Activated naive CD8-positive, alpha-beta T cell treated with anti-CD3 and anti-CD28 coated beads for 36 hours (primary cell): ENCODE measurements around the gene RNASE13. TPM values are rescaled to one million over a fixed set of nuclear protein-coding genes. Genes with fewer than 3 reads are reported as not detected.
A peak's percentile ranks its signal among the peaks of the same experiment; 100 is the strongest.
"Not testable (repeated sequence)": the region's sequence is repeated elsewhere in the genome, so short reads cannot be mapped to it uniquely, and the experiment has no call there.

ENCODE experiments used
- DNase-seq: peaks from one replicate; pipeline ENCODE4 v3.0.0; 2021
- H3K27ac Mint-ChIP-seq: one replicate; pipeline ENCODE4 v1.8.0; 2022; ENCODE audit warnings: mild to moderate bottlenecking, moderate library complexity, mixed read lengths
- H3K27me3 Mint-ChIP-seq: one replicate; pipeline ENCODE4 v1.8.0; 2022; ENCODE audit warnings: mild to moderate bottlenecking, mixed read lengths
- H3K36me3 Mint-ChIP-seq: one replicate; pipeline ENCODE4 v1.8.0; 2021; ENCODE audit warnings: mild to moderate bottlenecking, mixed read lengths
- H3K4me1 Mint-ChIP-seq: one replicate; pipeline ENCODE4 v1.8.0; 2021; ENCODE audit warnings: mixed read lengths
- H3K4me3 Mint-ChIP-seq: one replicate; pipeline ENCODE4 v1.8.0; 2022; ENCODE audit warnings: mild to moderate bottlenecking, moderate library complexity, mixed read lengths
- H3K9me3 Mint-ChIP-seq: one replicate; pipeline ENCODE4 v1.8.0; 2022; ENCODE audit warnings: mixed read lengths
- total RNA-seq, 2 experiments: library from RNA; stranded (reverse); gene quantifications; one replicate each; pipeline ENCODE4 v1.2.3, GENCODE V29; 2021

The RNASE13 gene
- total RNA-seq, 2 experiments from 2014 or later, result not detected

GRCh38 chr14:20999591-20999990 lies 35.0 kb downstream of the RNASE13 start:
- no peaks in the 10 kb centered on the region for H3K27me3 Mint-ChIP-seq
- H3K4me3 Mint-ChIP-seq, result no peak overlapping the region

GRCh38 chr14:20998674-20999366 lies 35.8 kb downstream of the RNASE13 start, which contains the start of gene SLC39A2:
Gene SLC39A2 (plus strand): TSS chr14:20999293. CDS start chr14:20999447, 154 bp downstream.
- Mint-ChIP-seq H3K4me3 (no peak within 1 kb of the TSS), H3K27me3 (no peaks in the 10 kb centered on the region), H3K27ac (no peak within 1 kb of the TSS), H3K36me3 (peaks cover 5% of the 10 kb centered on the region), H3K9me3 (no peaks in the 10 kb centered on the region), H3K4me1 (peaks cover 3% of the 10 kb centered on the region)
- no peak for DNase-seq

More at GRCh38 chr14:20999591-20999990, 35.0 kb downstream of the RNASE13 start:
- peaks cover 4% of the 10 kb centered on the region for H3K36me3 Mint-ChIP-seq
- H3K27ac Mint-ChIP-seq, result no peak overlapping the region
- H3K4me1 Mint-ChIP-seq, result peaks cover 3% of the 10 kb centered on the region
- H3K9me3 Mint-ChIP-seq, result no peaks in the 10 kb centered on the region
- no peak for DNase-seq

- Mint-ChIP-seq H3K36me3 (peaks cover 7% of the 10 kb centered on the region), H3K27ac (no peak overlapping the region), H3K4me1 (peaks cover 3% of the 10 kb centered on the region), H3K9me3 (no peaks in the 10 kb centered on the region), H3K4me3 (no peak overlapping the region), H3K27me3 (no peaks in the 10 kb centered on the region)
- no peak for DNase-seq
Observed at GRCh38 chr14:20998139-20998538, 36.5 kb downstream of the RNASE13 start.

- Mint-ChIP-seq H3K4me1 (peaks cover 3% of the 10 kb centered on the region), H3K4me3 (no peak overlapping the region), H3K27me3 (no peaks in the 10 kb centered on the region), H3K27ac (no peak overlapping the region), H3K36me3 (peaks cover 13% of the 10 kb centered on the region), H3K9me3 (no peaks in the 10 kb centered on the region)
- DNase-seq, result no peak
Observed at GRCh38 chr14:20997564-20997963, 37.0 kb downstream of the RNASE13 start.

GRCh38 chr14:20997115-20997514 lies 37.5 kb downstream of the RNASE13 start:
- no peaks in the 10 kb centered on the region for H3K9me3 Mint-ChIP-seq
- peaks cover 5% of the 10 kb centered on the region for H3K4me1 Mint-ChIP-seq
- no peaks in the 10 kb centered on the region for H3K27me3 Mint-ChIP-seq
- H3K36me3 Mint-ChIP-seq, result peaks cover 16% of the 10 kb centered on the region
- H3K4me3 Mint-ChIP-seq, result no peak overlapping the region
- no peak for DNase-seq
- H3K27ac Mint-ChIP-seq, result no peak overlapping the region

GRCh38 chr14:20996521-20996920 lies 38.1 kb downstream of the RNASE13 start:
- Mint-ChIP-seq H3K27me3 (no peaks in the 10 kb centered on the region), H3K27ac (no peak overlapping the region), H3K4me3 (no peak overlapping the region), H3K36me3 (peaks cover 19% of the 10 kb centered on the region), H3K4me1 (peaks cover 11% of the 10 kb centered on the region), H3K9me3 (no peaks in the 10 kb centered on the region)
- DNase-seq, result no peak

GRCh38 chr14:20989787-20990600 lies 44.6 kb downstream of the RNASE13 start, which contains the start of gene METTL17:
Gene METTL17 (plus strand): TSS chr14:20989980. CDS start chr14:20990003, 23 bp downstream.
- peaks cover 21% of the 10 kb centered on the region for H3K36me3 Mint-ChIP-seq
- peak; percentile 88 for DNase-seq
- H3K27me3 Mint-ChIP-seq, result no peaks in the 10 kb centered on the region
- H3K4me3 Mint-ChIP-seq, result peak within 1 kb of the TSS; percentile 95
- H3K9me3 Mint-ChIP-seq, result no peaks in the 10 kb centered on the region
- H3K27ac Mint-ChIP-seq, result peak within 1 kb of the TSS; percentile 87
- peaks cover 13% of the 10 kb centered on the region for H3K4me1 Mint-ChIP-seq

- Mint-ChIP-seq H3K9me3 (no peaks in the 10 kb centered on the region), H3K27me3 (no peaks in the 10 kb centered on the region), H3K4me3 (peak overlapping the region; percentile 95), H3K36me3 (peaks cover 21% of the 10 kb centered on the region), H3K27ac (peak overlapping the region; percentile 87), H3K4me1 (peaks cover 13% of the 10 kb centered on the region)
- no peak for DNase-seq
Observed at GRCh38 chr14:20989471-20989786, 45.2 kb downstream of the RNASE13 start.

- no peaks in the 10 kb centered on the region for H3K27me3 Mint-ChIP-seq
- H3K27ac Mint-ChIP-seq, result no peak overlapping the region
- H3K36me3 Mint-ChIP-seq, result peaks cover 20% of the 10 kb centered on the region
- H3K4me3 Mint-ChIP-seq, result peak overlapping the region; percentile 15
- DNase-seq, result no peak
- no peaks in the 10 kb centered on the region for H3K9me3 Mint-ChIP-seq
- H3K4me1 Mint-ChIP-seq, result peaks cover 13% of the 10 kb centered on the region
Observed at GRCh38 chr14:20988717-20989470, 45.7 kb downstream of the RNASE13 start.

GRCh38 chr14:20986811-20987210 lies 47.8 kb downstream of the RNASE13 start:
- Mint-ChIP-seq H3K4me1 (peaks cover 9% of the 10 kb centered on the region), H3K4me3 (no peak overlapping the region), H3K27me3 (no peaks in the 10 kb centered on the region), H3K27ac (no peak overlapping the region), H3K36me3 (peaks cover 7% of the 10 kb centered on the region), H3K9me3 (no peaks in the 10 kb centered on the region)
- DNase-seq, result no peak

- not testable (repeated sequence) for H3K4me3 Mint-ChIP-seq, H3K27me3 Mint-ChIP-seq, H3K36me3 Mint-ChIP-seq, DNase-seq, H3K4me1 Mint-ChIP-seq, H3K27ac Mint-ChIP-seq, H3K9me3 Mint-ChIP-seq
Observed at GRCh38 chr14:20985650-20986049, 49.0 kb downstream of the RNASE13 start.

Other genes with a start within 250 kb of the RNASE13 start
- not detected for gene RNASE1, start 232.0 kb downstream of the RNASE13 start, total RNA-seq
- gene RNASE3, start 143.4 kb downstream of the RNASE13 start, total RNA-seq, result not detected
- not detected for gene RNASE2, start 79.3 kb downstream of the RNASE13 start, total RNA-seq
- gene METTL17, start 44.8 kb downstream of the RNASE13 start, total RNA-seq, result 10 to 100 TPM; 94.1 to 99.1 TPM
- under 1 TPM; 0.36 to 0.54 TPM for gene SLC39A2, start 35.5 kb downstream of the RNASE13 start, total RNA-seq
- 1 to 10 TPM; 4.2 to 4.9 TPM for gene NDRG2, start 9.7 kb downstream of the RNASE13 start, total RNA-seq
- not detected for gene TPPP2, start 4.6 kb downstream of the RNASE13 start, total RNA-seq
- gene RNASE7, start 7.6 kb upstream of the RNASE13 start, total RNA-seq, result not detected
- gene RNASE8, start 23.0 kb upstream of the RNASE13 start, total RNA-seq, result not detected
- under 1 TPM in 1 of 2 experiments, not detected in 1; 0.21 TPM for gene ARHGEF40, start 35.5 kb upstream of the RNASE13 start, total RNA-seq
- 1 to 10 TPM; 6.9 to 8.6 TPM for gene ZNF219, start 63.8 kb upstream of the RNASE13 start, total RNA-seq
- not detected for gene TMEM253, start 66.3 kb upstream of the RNASE13 start, total RNA-seq
- not detected for gene OR5AU1, start 121.3 kb upstream of the RNASE13 start, total RNA-seq
- 1,000 to 10,000 TPM; 1,256 to 1,302 TPM for gene HNRNPC, start 234.6 kb upstream of the RNASE13 start, total RNA-seq
- gene RPGRIP1, start 245.3 kb upstream of the RNASE13 start, total RNA-seq, result under 1 TPM; 0.08 to 0.22 TPM